HG02885 (cell line): Measurements from ENCODE around the gene PPM1N.

Source experiments
- ATAC-seq: cut with Tn5 transposase; IDR thresholded peaks from one replicate; pipeline ENCODE4 v1.9.1; 2021; ENCODE audit warnings: mild to moderate bottlenecking; ENCODE audit not compliant: unreplicated experiment, poor library complexity

The PPM1N gene

GRCh38 chr19:45469945-45470761, 28.1 kb upstream of the PPM1N start:
- ATAC-seq, result no peak

GRCh38 chr19:45470762-45471081, 27.5 kb upstream of the PPM1N start:
- ATAC-seq, result no peak

- ATAC-seq, result no peak
Measured at GRCh38 chr19:45471111-45471930, 26.9 kb upstream of the PPM1N start.

- ATAC-seq, result no peak
Measured at GRCh38 chr19:45471931-45472562, 26.2 kb upstream of the PPM1N start.

- ATAC-seq, result no peak
Measured at GRCh38 chr19:45472563-45473366, 25.5 kb upstream of the PPM1N start.

GRCh38 chr19:45473367-45473681, 24.9 kb upstream of the PPM1N start:
- ATAC-seq, result no peak

- no peak for ATAC-seq
Measured at GRCh38 chr19:45473682-45474605, 24.3 kb upstream of the PPM1N start.

GRCh38 chr19:45474606-45475521, 23.4 kb upstream of the PPM1N start:
- no peak for ATAC-seq

GRCh38 chr19:45475537-45476291, 22.5 kb upstream of the PPM1N start:
- no peak for ATAC-seq

GRCh38 chr19:45476304-45476703, 21.9 kb upstream of the PPM1N start:
- no peak for ATAC-seq

- no peak for ATAC-seq
Measured at GRCh38 chr19:45477186-45477585, 21.1 kb upstream of the PPM1N start.

- peak; percentile 14 for ATAC-seq
Measured at GRCh38 chr19:45477713-45478453, 20.4 kb upstream of the PPM1N start.

- ATAC-seq, result peak; percentile 78
Measured at GRCh38 chr19:45478454-45479238, 19.6 kb upstream of the PPM1N start.

GRCh38 chr19:45483033-45483432, 15.2 kb upstream of the PPM1N start:
- no peak for ATAC-seq

GRCh38 chr19:45484273-45484945, 13.8 kb upstream of the PPM1N start:
- ATAC-seq, result no peak
